ENCODE measurements around the gene HELT.
"Not testable (repeated sequence)": the region's sequence is repeated elsewhere in the genome, so short reads cannot be mapped to it uniquely, and the experiment has no call there.

HELT gene

GRCh38 chr4:185017964-185018772 is at the start of gene HELT:
TSS of gene HELT (plus strand) at chr4:185018490. CDS start at chr4:185018929, 439 bp downstream.
- no peak for DNase-seq (ENCODE audit: low spot score)

- DNase-seq (ENCODE audit: low spot score): no peak
Observed at GRCh38 chr4:184968784-184969201, 49.5 kb upstream of the HELT start.

GRCh38 chr4:184969610-184970009 is 48.7 kb upstream of the HELT start:
- no peak for DNase-seq (ENCODE audit: low spot score)

DNA sequence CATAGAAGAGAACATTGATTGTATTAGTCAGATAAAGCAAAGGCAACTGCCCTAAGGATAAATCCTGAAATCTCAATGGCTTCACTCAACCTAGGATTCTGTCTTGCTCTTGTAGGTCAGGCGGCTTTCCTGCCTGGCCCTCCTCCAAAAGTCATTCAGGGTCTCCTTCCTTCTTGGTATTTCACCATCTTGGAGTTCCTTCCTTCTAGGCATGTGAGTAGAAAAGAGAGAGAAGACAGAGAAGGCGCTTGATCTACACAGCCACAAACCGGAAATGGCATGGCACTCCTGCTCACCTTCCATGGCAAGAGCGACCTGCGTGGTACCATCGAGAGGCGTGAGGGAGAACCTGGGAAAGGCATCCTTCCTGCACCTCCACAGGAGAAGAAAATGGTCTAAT is 45.3 kb upstream of the HELT start:
- DNase-seq (ENCODE audit: low spot score): no peak

DNA sequence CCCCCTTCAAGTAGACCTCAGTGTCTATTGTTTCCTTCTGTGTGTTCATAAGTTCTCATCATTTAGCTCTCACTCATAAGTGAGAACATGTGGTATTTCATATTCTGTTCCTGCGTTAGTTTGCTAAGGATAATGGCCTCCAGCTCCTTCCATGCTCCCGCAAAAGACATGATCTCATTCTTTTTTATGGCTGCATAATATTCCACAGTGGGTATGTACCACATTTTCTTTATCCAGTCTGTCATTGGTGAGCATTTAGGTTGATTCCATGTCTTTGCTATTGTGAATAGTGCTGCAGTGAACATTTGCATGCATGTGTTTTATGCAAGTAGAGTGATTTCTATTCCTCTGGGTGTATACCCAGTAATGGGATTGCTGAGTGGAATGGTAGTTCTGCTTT is 41.9 kb upstream of the HELT start:
- DNase-seq (ENCODE audit: low spot score): not testable (repeated sequence)

- no peak for DNase-seq (ENCODE audit: low spot score)
Observed at GRCh38 chr4:184977747-184978146, 40.5 kb upstream of the HELT start.

DNA sequence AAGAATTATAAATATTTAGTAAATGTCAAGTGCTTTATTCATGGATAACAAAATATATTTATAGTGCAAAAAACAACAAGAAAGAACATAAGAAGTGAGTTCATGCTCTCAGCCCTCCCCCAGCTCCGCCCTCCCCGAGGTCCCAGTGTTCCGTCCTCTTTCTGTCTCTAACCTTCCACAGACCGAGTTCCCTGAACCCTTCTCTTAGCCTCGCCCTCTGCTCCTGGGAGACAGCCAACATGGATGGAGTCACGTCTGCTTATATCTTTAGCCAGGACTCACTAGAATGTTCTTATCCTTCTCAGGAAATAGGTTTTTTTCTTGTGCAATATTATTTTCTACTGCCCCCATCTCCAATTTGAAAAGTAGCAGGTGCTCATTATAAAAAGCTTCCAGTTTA is 40.1 kb upstream of the HELT start:
- no peak for DNase-seq (ENCODE audit: low spot score)

DNA sequence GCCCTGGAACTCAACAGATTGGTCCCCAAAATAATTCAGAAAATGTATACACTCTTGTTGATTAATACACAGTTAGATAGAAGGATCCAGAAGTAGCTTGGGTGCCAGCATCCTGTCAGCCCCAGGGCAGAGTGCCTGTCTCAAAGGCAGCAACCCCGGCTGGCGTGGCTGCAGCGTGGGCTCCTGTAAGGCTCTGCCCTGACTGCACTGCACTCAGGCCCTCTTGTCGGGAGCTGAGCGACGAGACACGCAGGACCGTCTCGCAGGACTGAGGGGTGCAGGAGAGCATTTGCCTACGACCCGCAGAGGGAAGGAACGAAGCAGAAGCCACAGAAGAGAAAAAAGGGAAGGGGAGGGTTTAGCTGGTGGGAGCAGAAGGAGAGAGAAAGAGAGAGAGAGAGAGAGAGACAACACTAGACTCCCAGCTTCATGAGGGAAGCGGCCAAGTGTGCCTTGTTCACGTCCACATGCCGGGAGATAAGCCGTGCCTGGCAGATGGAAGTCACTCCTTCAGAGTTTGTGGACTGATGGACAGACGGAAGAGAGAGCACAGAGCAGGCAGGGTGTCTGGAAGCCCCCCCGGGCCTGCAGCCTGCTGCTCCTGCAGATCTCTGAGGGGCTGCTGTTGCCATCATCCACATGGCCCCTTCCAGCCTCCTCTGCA is 38.7 kb upstream of the HELT start:
- DNase-seq (ENCODE audit: low spot score): no peak

DNA sequence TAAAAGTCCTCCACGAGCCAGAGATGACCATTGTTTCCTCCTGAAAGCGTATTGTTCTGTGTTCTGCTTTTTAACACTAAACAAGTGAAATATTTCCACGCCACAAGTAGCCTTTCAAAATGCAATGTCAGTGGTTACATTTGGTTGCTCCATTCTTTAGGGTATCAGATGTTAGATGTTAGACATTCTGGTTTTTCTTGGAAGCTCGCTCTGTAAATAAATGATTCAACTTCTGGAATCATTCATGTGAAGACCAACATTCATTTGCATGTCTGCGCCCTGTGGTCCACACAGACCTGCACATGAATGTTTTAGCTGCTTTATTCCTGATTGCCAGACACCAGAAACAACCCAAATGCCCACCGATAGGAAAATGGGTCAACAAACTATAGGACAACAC is 38.0 kb upstream of the HELT start:
- DNase-seq (ENCODE audit: low spot score): no peak

DNA sequence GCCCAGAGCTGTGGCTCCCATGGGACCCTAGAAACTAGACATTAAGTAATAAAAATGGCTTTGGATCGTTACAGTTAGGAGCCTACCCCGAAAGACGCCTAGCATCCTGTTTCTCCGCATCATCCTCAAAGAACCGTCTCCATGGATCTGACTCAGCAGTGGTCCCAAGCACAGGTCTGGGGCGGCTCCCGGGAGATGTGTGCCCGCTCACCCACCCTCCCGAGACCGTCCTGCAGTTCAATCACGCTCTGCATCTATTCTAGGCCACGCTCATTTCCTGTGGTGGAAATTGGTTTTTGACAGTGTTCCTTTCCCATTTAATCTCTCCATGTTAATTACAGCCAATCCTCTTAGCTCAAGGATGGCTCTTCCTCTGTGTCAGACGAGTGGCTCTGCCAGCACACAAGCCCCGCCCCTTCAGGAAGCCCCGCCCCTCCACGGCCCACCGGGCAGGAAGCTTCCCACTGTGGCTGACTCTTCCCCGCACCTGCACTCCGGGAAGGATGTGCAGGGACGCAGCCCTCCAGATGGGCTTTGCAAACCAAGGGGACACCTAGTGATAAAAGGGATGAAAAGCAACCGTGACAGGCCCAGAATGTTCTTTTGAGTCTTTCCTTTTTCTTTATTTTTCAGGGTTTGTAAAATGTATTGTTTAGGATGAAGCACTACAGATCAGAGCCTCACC is 34.5 kb upstream of the HELT start:
- peak; percentile 56 for DNase-seq (ENCODE audit: low spot score)

- no peak for DNase-seq (ENCODE audit: low spot score)
Observed at GRCh38 chr4:184987493-184988031, 30.7 kb upstream of the HELT start.

DNA sequence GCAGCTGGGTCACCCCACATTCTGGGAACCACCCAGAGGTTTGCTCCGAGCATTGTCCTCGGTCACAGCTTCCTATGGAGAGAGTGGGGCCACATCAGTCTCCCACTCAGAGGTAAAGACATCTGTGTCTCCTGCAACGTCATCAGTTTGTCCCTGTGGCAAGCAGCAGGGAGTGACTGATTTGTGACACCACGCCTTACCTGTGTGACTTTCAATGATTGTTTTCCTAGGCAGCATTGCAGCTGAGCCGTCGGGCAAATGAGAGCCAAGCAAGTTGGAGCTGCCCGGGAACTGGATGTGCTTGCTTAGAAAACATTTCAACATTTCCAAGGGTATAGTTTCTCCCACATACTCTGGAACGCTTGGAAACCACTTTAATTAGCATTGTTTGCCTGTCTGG is 29.7 kb upstream of the HELT start:
- DNase-seq (ENCODE audit: low spot score): no peak

DNA sequence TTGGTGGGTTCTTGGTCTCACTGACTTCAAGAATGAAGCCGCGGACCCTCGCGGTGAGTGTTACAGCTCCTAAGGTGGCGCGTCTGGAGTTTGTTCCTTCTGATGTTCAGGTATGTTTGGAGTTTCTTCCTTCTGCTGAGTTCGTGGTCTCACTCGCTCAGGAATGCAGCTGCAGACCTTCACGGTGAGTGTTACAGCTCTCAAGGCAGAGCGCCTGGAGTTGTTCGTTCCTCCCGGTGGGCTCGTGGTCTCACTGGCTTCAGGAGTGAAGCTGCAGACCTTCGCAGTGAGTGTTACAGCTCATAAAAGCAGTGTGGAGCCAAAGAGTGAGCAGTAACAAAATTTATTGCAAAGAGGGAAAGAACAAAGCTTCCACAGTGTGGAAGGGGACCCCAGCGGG is 29.0 kb upstream of the HELT start:
- DNase-seq (ENCODE audit: low spot score): not testable (repeated sequence)

- DNase-seq (ENCODE audit: low spot score): not testable (repeated sequence)
Observed at GRCh38 chr4:184990131-184990530, 28.2 kb upstream of the HELT start.

GRCh38 chr4:184991860-184992259 is 26.4 kb upstream of the HELT start:
- no peak for DNase-seq (ENCODE audit: low spot score)

DNA sequence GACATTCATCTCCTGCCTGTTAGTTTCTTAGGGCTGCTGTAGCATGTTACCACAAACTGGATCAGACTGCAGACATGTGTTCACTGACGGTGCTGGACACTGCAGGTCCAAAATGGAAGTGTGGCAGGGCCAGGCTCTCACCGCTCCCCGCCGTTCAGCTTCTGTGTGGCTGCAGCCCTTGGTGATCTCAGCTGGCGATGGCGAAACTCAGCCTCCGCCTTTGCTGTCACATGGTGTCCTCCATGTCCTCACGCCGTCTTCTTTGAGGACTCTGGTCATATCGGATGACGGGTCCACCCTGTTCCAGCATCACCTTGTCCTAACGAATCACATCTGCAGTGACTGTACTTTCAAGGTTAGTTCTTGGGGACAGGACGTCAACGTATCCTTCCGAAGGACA is 25.9 kb upstream of the HELT start:
- no peak for DNase-seq (ENCODE audit: low spot score)

DNA sequence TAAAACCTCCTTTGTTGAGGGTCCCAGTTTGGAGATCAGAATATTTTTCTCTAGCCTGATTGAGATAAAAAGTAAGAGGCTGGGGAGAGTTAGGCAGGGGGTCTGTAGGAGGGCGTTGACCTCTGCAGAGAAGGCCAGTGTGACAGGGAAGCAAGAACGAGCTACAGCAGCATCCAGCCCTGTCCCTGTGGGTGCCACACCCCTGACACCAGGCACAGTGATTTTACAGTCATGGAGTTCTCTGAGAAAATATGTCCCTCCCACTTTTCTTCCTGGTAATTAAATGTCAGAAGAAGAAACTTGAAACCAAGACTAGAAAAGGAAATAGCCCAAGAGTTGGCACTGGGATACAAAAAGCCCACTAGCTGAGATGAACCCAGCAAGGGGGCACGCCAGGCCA is 25.0 kb upstream of the HELT start:
- no peak for DNase-seq (ENCODE audit: low spot score)

DNA sequence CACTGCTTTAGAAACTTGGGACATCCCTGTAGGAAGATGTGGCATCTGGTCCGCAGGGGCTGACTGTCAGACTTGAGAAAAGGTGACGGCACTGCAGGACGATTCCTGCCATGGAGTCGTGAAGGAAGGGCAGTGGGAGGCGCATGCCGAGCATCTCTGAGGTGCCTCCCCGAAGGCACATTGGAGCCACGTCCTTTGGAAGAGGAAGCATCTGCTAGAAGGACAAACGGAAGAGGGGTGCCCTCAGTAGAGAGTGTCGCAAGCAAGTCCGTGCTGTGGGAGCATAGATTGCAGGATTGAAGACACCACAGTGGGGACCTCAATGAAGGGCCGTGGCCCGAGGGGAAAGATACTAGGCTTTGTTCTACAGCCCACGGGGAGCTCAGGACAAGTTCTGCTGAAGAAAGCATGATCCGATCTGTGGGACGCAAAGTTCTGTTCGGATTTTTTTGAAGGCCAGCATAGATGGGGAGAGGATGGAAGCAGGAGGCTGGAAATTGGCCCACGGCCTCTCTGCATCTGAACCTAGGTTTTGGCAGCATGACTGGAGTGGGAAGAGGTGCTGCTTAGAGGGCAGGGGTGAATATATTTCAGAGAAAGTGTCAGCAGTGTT is 24.2 kb upstream of the HELT start:
- no peak for DNase-seq (ENCODE audit: low spot score)

DNA sequence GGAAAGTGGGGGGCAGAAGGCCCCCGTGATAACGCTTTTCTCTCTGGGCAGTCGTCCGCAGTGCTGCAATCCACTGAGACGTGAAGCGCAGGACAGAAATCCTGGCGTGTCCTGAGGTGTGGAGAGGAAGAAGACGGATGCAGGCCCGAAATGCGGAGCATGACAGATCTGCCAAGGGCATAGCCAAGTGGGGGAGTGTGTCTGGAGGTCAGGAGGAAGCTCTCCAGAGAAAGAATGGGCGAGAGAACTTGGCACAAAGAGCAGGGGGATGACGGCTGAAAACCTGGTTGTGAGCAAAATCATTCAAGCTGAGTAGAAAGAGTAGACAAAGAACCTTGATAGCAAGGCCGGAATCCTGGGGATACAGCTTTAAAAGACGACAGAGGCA is 23.7 kb upstream of the HELT start:
- no peak for DNase-seq (ENCODE audit: low spot score)

GRCh38 chr4:184997656-184998055 is 20.6 kb upstream of the HELT start:
- not testable (repeated sequence) for DNase-seq (ENCODE audit: low spot score)

- no peak for DNase-seq (ENCODE audit: low spot score)
Observed at GRCh38 chr4:185002784-185003183, 15.5 kb upstream of the HELT start.

GRCh38 chr4:185003596-185004351 is 14.5 kb upstream of the HELT start:
- no peak for DNase-seq (ENCODE audit: low spot score)

All from Ammon's horn (tissue), 1 donor.